Stimulated activated CD4-positive, alpha-beta T cell treated with anti-CD3 and anti-CD28 coated beads, TNF-alpha, amount 100 ng/mL, for 4 hours (primary cell): Measurements from ENCODE around the gene PCDHA5.
"Not testable (repeated sequence)": the region's sequence is repeated elsewhere in the genome, so short reads cannot be mapped to it uniquely, and the experiment has no call there.

Experiments used
- DNase-seq, 3 experiments: peaks; one replicate each; pipeline ENCODE4 v3.0.0-alpha.2; 2020; ENCODE audit warnings: low read depth in 3 of 3

PCDHA5 gene

GRCh38 chr5:140823475-140823874 is 2.1 kb downstream of the PCDHA5 start:
- DNase-seq = no peak

- DNase-seq = no peak
These were observed 6.4 kb downstream of the PCDHA5 start, which contains the start of gene PCDHA6 for GRCh38 chr5:140827704-140828361. Gene PCDHA6 (plus strand): TSS chr5:140827960. CDS start chr5:140828092, 132 bp downstream.

- no peak for DNase-seq
These were observed 6.9 kb downstream of the PCDHA5 start for GRCh38 chr5:140828362-140828737.

- DNase-seq = not testable (repeated sequence)
These were observed 8.4 kb downstream of the PCDHA5 start for GRCh38 chr5:140829511-140830501.

GRCh38 chr5:140833993-140834392 is 12.6 kb downstream of the PCDHA5 start, which contains the start of gene PCDHA7:
Gene PCDHA7 (plus strand): TSS chr5:140834269. CDS start chr5:140834384, 115 bp downstream.
- DNase-seq = no peak

- DNase-seq = not testable (repeated sequence)
These were observed 13.1 kb downstream of the PCDHA5 start for GRCh38 chr5:140834439-140835008.

- no peak for DNase-seq
These were observed 14.5 kb downstream of the PCDHA5 start for GRCh38 chr5:140835622-140836510.

- no peak for DNase-seq
These were observed 19.9 kb downstream of the PCDHA5 start, which contains the start of gene PCDHA8 for GRCh38 chr5:140840978-140841962. Gene PCDHA8 (plus strand): TSS chr5:140841187. CDS start chr5:140841322, 135 bp downstream.

- no peak for DNase-seq
These were observed 21.7 kb downstream of the PCDHA5 start for GRCh38 chr5:140842798-140843733.

GRCh38 chr5:140848139-140849102 is 27.0 kb downstream of the PCDHA5 start, which contains the start of gene PCDHA9:
Gene PCDHA9 (plus strand): TSS chr5:140848382. CDS start chr5:140848496, 114 bp downstream.
- not testable (repeated sequence) for DNase-seq

- not testable (repeated sequence) for DNase-seq
These were observed 28.6 kb downstream of the PCDHA5 start for GRCh38 chr5:140849831-140850634.

- no peak for DNase-seq
These were observed 34.6 kb downstream of the PCDHA5 start, which contains the start of gene PCDHA10 for GRCh38 chr5:140855772-140856674. Gene PCDHA10 (plus strand): TSS chr5:140855897. CDS start chr5:140856049, 152 bp downstream.

GRCh38 chr5:140857177-140857986 is 36.0 kb downstream of the PCDHA5 start:
- no peak for DNase-seq

GRCh38 chr5:140857987-140858240 is 36.5 kb downstream of the PCDHA5 start:
- DNase-seq = no peak
